Adrenal gland (tissue), 12 donors: ENCODE results near the gene SERPINF2. TPM values are rescaled to one million over a fixed set of nuclear protein-coding genes. Genes with fewer than 3 reads are reported as not detected.

Experiments used
- DNase-seq, 7 donors: peaks; one replicate each; pipeline ENCODE4 v3.0.0-alpha.2; 2019 to 2020
- H3K27ac ChIP-seq, 5 donors: fragments of 200-600 bp; sonication (generic) in 4 of 5; 1 replicate in 3 of 5; 2 replicates in 2 of 5; pipeline versions ENCODE4 v1.5.1 to v1.8.0; 2016 to 2020; ENCODE audit warnings: mild to moderate bottlenecking in 1 of 5
- H3K27me3 ChIP-seq: fragments of 200-600 bp; 2 replicates; pipeline ENCODE4 v1.8.0; 2021
- H3K36me3 ChIP-seq, 2 donors: fragments of 200-600 bp; replicated peaks in 1 of 2; 1 replicate in 1 of 2; 2 replicates in 1 of 2; pipeline versions ENCODE4 v1.5.1 to v1.8.0; 2018 to 2022
- H3K4me1 ChIP-seq, 2 donors: fragments of 200-600 bp; replicated peaks in 1 of 2; 1 replicate in 1 of 2; 2 replicates in 1 of 2; pipeline versions ENCODE4 v1.5.1 to v1.8.0; 2018 to 2021
- H3K4me3 ChIP-seq, 4 donors: fragments of 200-600 bp; sonication (generic) in 3 of 4; one replicate each; pipeline ENCODE4 v1.5.1; 2016 to 2018
- H3K9me3 ChIP-seq, 3 donors: fragments of 200-600 bp; sonication (generic) in 1 of 3; replicated peaks in 1 of 3; 1 replicate in 2 of 3; 2 replicates in 1 of 3; pipeline versions ENCODE4 v1.5.1 to v1.8.0; 2016 to 2021
- CTCF ChIP-seq, 6 experiments: fragments of 450-650 bp in 4 of 6; fragments of 200-600 bp in 2 of 6; sonication (generic) in 1 of 6; IDR thresholded peaks; 1 replicate in 5 of 6; 2 replicates in 1 of 6; pipeline versions ENCODE4 v1.5.1 to v1.8.0; 2016 to 2021; ENCODE audit warnings: antibody characterized with exemption in 6 of 6, mild to moderate bottlenecking in 2 of 6, moderate library complexity in 1 of 6
- POLR2A ChIP-seq, 2 donors: fragments of 450-650 bp; IDR thresholded peaks; one replicate each; pipeline ENCODE4 v1.6.1; 2017; ENCODE audit warnings: antibody characterized with exemption in 2 of 2, mild to moderate bottlenecking in 2 of 2, moderate library complexity in 1 of 2
- WGBS, 4 donors: extraction: QIAGEN DNeasy Blood & Tissue Kit in 2 of 4; methylation state at CpG; one replicate each; pipeline versions ENCODE4 v1.1.5 to v1.1.7; 2013 to 2017; 5-methylcytosine and 5-hydroxymethylcytosine counted together
- intact Hi-C, 2 donors: fragments of 100-400 bp; cut with DNase I; formaldehyde crosslinking; loops; one replicate each; pipeline versions ENCODE4 v1.14.1 to v1.15.0; 2022 to 2023
- polyA plus RNA-seq, 3 donors: library from polyadenylated mRNA; stranded (reverse); fragments of 200-250 nt in 2 of 3; fragments of 350-450 nt in 1 of 3; fragmentation: Illumina TruSeq in 1 of 3; extraction: RNeasy Lipid Tissue Mini Kit (QIAGEN cat#74804) in 1 of 3; gene quantifications; one replicate each; pipeline ENCODE4 v1.2.3, GENCODE V29; 2013 to 2014
- total RNA-seq, 9 donors: library from RNA; depleted of rRNA in 4 of 9; stranded (reverse); fragments of >200 nt in 4 of 9; fragments of 120-200 nt in 1 of 9; fragmentation: NEBNext Ultra II Directional in 1 of 9; extraction: Animal tissue kit (Norgen Biotek cat#: 25700) in 1 of 9; gene quantifications; one replicate each; pipeline versions ENCODE4 v1.1.0 to v1.2.4, GENCODE V29; 2013 to 2023
- donor health status: healthy with polysubstance abuse.
- donor health status: Bipolar disorder and iron deficiency.
- donor health status: DM: yes; HTN: yes; CAD: no.
- donor health status: DM: no; HTN: no; CAD: no.
- donor health status: DM: no; HTN: no; CAD: no.
- donor health status: DM: yes; HTN: yes; CAD: no.

SERPINF2 gene
- total and polyA plus RNA-seq, 12 donors: 0.59 to 6.4 (median 2.4) TPM

GRCh38 chr17:1724351-1724868 lies 18.3 kb upstream of the SERPINF2 start, which contains the start of gene WDR81:
Gene WDR81 (plus strand): TSS chr17:1724704. CDS start chr17:1724960, 256 bp downstream.
- Histone ChIP-seq H3K9me3 (no peaks in the 10 kb centered on the region), H3K4me1 (peaks cover 9 to 39% of the 10 kb centered on the region in 2 donors), H3K27me3 (no peaks in the 10 kb centered on the region), H3K4me3 (peak within 1 kb of the TSS in 3 of 4 donors; percentile 41 to 98 (median 62)), H3K27ac (peak within 1 kb of the TSS; percentile 60 to 94 (median 73)), H3K36me3 (peaks cover 0 to 29% of the 10 kb centered on the region in 2 donors)
- peak; percentile 86 to 95 (median 92) for DNase-seq
- 0% methylated on average over 2 to 52 of the region's 57 CpGs; no CpG with 5 or more reads in 1 of the 4 donors for WGBS, 4 donors
- TF ChIP-seq CTCF (IDR thresholded peaks at IDR 0.05) (no peak), POLR2A (IDR thresholded peaks at IDR 0.05) (peak in 1 of 2 donors; percentile 40)
- intact Hi-C loops: no loop called here

DNA sequence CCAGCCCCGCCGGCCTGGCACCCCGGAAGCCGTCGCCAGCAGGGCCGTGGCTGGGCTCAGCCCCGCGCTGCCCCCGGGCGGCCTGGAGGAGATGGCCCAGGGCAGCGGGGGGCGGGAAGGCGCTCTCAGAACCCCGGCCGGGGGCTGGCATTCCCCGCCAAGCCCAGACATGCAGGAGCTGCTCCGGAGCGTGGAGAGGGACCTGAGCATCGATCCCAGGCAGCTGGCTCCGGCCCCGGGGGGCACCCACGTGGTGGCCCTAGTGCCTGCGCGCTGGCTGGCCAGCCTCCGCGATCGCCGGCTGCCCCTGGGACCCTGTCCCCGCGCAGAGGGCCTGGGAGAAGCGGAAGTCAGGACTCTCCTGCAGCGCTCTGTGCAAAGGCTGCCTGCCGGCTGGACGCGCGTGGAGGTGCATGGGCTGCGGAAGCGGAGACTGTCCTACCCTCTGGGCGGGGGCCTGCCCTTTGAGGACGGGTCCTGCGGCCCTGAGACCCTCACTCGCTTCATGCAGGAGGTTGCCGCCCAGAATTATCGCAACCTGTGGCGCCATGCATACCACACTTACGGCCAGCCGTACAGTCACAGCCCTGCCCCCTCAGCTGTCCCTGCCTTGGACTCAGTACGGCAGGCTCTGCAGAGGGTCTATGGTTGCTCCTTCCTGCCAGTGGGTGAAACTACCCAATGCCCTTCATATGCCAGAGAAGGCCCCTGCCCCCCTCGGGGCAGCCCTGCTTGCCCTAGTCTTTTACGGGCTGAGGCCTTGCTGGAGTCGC lies 17.6 kb upstream of the SERPINF2 start:
- TF ChIP-seq CTCF (IDR thresholded peaks at IDR 0.05): peak in 2 of 6 experiments; percentile 14 to 31
- TF ChIP-seq POLR2A (IDR thresholded peaks at IDR 0.05): no peak
- WGBS, 4 donors: 10 to 61% (median 15%) methylated on average over 7 to 51 of the region's 51 CpGs; no CpG with 5 or more reads in 1 of the 4 donors
- intact Hi-C loops: loop anchor here (5.0 kb wide), 1 partner anchor 57 kb away; no protein-coding TSS in a partner anchor
- H3K4me1 ChIP-seq: peaks cover 9 to 41% of the 10 kb centered on the region in 2 donors
- no peaks in the 10 kb centered on the region for H3K27me3 ChIP-seq
- H3K9me3 ChIP-seq: no peaks in the 10 kb centered on the region
- H3K36me3 ChIP-seq: peaks cover 0 to 29% of the 10 kb centered on the region in 2 donors
- DNase-seq: peak in 2 of 7 donors; percentile 39 to 62
- H3K4me3 ChIP-seq: peak overlapping the region in 3 of 4 donors; percentile 41 to 98 (median 62)
- H3K27ac ChIP-seq: peak overlapping the region; percentile 51 to 94 (median 73)

- 93 to 95% (median 94%) methylated on average over 30 to 54 of the region's 54 CpGs for WGBS, 4 donors
- DNase-seq: peak in 1 of 7 donors; percentile 60
- peak overlapping the region in 1 of 5 donors; percentile 87 for H3K27ac ChIP-seq
- peaks cover 12 to 44% of the 10 kb centered on the region in 2 donors for H3K4me1 ChIP-seq
- no peaks in the 10 kb centered on the region for H3K27me3 ChIP-seq
- intact Hi-C loops: loop anchor here (5.0 kb wide), 1 partner anchor 56 kb away; no protein-coding TSS in a partner anchor
- H3K9me3 ChIP-seq: no peaks in the 10 kb centered on the region
- TF ChIP-seq CTCF (IDR thresholded peaks at IDR 0.05) (no peak), POLR2A (IDR thresholded peaks at IDR 0.05) (no peak)
- H3K36me3 ChIP-seq: peaks cover 0 to 29% of the 10 kb centered on the region in 2 donors
- H3K4me3 ChIP-seq: peak overlapping the region in 1 of 4 donors; percentile 98
Observed at GRCh38 chr17:1725642-1726511, 16.8 kb upstream of the SERPINF2 start.
